OCI-LY1 (cell line): Measurements from ENCODE around the gene PTBP2.

Experiments used
- H2AFZ ChIP-seq: fragments of 200-600 bp; sonication (generic), shearing (Covaris generic); 2 replicates; pipeline ENCODE4 v1.6.0; 2014; ENCODE audit warnings: antibody characterized with exemption, mild to moderate bottlenecking, low read length
- H3F3A ChIP-seq: fragments of 200-600 bp; sonication (generic), shearing (Covaris generic); 2 replicates; pipeline ENCODE4 v1.6.0; 2014; ENCODE audit warnings: mild to moderate bottlenecking, antibody characterized with exemption, low read length, moderate library complexity; ENCODE audit not compliant: insufficient read depth
- H3K27ac ChIP-seq: fragments of 200-600 bp; sonication (generic); 2 replicates; pipeline ENCODE4 v1.5.1; 2014; ENCODE audit warnings: low read length, mixed run types, mild to moderate bottlenecking, low read depth; ENCODE audit not compliant: poor library complexity, severe bottlenecking
- H3K27me3 ChIP-seq: fragments of 200-600 bp; sonication (generic); 2 replicates; pipeline ENCODE4 v1.6.0; 2014; ENCODE audit warnings: antibody characterized with exemption, mild to moderate bottlenecking, low read length, moderate library complexity; ENCODE audit not compliant: insufficient read depth
- H3K36me3 ChIP-seq: fragments of 200-600 bp; sonication (generic); 2 replicates; pipeline ENCODE4 v1.6.1; 2014; ENCODE audit warnings: mild to moderate bottlenecking, antibody characterized with exemption, low read length, moderate library complexity, mixed read lengths; ENCODE audit not compliant: insufficient read depth
- H3K4me1 ChIP-seq: fragments of 200-600 bp; sonication (generic); 2 replicates; pipeline ENCODE4 v1.5.1; 2014; ENCODE audit warnings: mild to moderate bottlenecking, low read length, moderate library complexity; ENCODE audit not compliant: insufficient read depth, severe bottlenecking
- H3K4me2 ChIP-seq: fragments of 200-600 bp; sonication (generic), shearing (Covaris generic); 2 replicates; pipeline ENCODE4 v1.6.1; 2014; ENCODE audit warnings: low read length
- H3K4me3 ChIP-seq: fragments of 200-600 bp; sonication (generic); 2 replicates; pipeline ENCODE4 v1.5.1; 2014; ENCODE audit warnings: low read length, low read depth, mild to moderate bottlenecking, mixed read lengths; ENCODE audit not compliant: poor library complexity, severe bottlenecking
- H3K79me2 ChIP-seq: fragments of 200-600 bp; shearing (Covaris generic); 2 replicates; pipeline ENCODE4 v1.6.1; 2016; ENCODE audit warnings: mixed run types, low read length, mixed read lengths; ENCODE audit not compliant: insufficient read depth
- H3K9ac ChIP-seq: fragments of 200-600 bp; sonication (generic), shearing (Covaris generic); 2 replicates; pipeline ENCODE4 v1.6.1; 2014; ENCODE audit warnings: mild to moderate bottlenecking, low read length, mixed read lengths
- H3K9me2 ChIP-seq: fragments of 200-600 bp; sonication (generic), shearing (Covaris generic); 2 replicates; pipeline ENCODE4 v1.6.1; 2014; ENCODE audit warnings: low read depth, mild to moderate bottlenecking, low read length, mixed read lengths
- H3K9me3 ChIP-seq: fragments of 200-600 bp; shearing (Covaris generic); 2 replicates; pipeline ENCODE4 v1.6.1; 2014; ENCODE audit warnings: low read length, mixed read lengths
- H4K20me1 ChIP-seq: fragments of 200-600 bp; sonication (generic), shearing (Covaris generic); 2 replicates; pipeline ENCODE4 v1.6.0; 2016; ENCODE audit warnings: mild to moderate bottlenecking, low read length; ENCODE audit not compliant: insufficient read depth
- CTCF ChIP-seq: fragments of 200-600 bp; sonication (generic), shearing (Covaris generic); IDR thresholded peaks from 2 replicates; pipeline ENCODE4 v1.5.1; 2017; ENCODE audit warnings: mild to moderate bottlenecking, antibody characterized with exemption, low read length, moderate library complexity, mixed read lengths
- EZH2 ChIP-seq: fragments of 200-600 bp; sonication (generic), shearing (Covaris generic); IDR thresholded peaks from 2 replicates; pipeline ENCODE4 v1.8.0; 2017; ENCODE audit warnings: borderline replicate concordance, mixed run types, mild to moderate bottlenecking, antibody characterized with exemption, low read length, moderate library complexity, mixed read lengths

The PTBP2 gene

DNA sequence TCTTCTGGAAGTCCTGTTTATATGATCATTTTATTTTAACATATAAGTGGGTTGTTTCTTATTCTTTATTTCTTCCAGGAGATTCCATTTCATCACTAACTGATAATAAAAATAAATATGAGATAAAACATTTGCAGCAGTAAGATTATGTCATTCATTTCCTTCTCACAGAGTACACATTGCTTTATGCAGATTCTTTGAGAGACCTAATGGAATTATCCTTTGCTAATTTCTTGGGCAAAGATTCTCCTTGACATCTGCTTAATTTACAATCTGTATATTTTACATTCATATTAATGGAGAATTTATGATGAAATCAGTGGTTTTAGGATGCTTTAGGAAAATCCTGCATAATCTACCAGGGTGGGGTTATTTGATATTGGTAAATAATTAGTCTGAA, 60.6 kb downstream of the PTBP2 start:
- TF ChIP-seq EZH2 (no peak), CTCF (no peak)
- no peak overlapping the region for H3K27ac ChIP-seq
- no peaks in the 10 kb centered on the region for H3K9me3 ChIP-seq
- H4K20me1 ChIP-seq: no peaks in the 10 kb centered on the region
- no peak overlapping the region for H2AFZ ChIP-seq
- H3K9me2 ChIP-seq: no peaks in the 10 kb centered on the region
- no peak overlapping the region for H3K9ac ChIP-seq
- no peak overlapping the region for H3K4me3 ChIP-seq
- no peaks in the 10 kb centered on the region for H3K79me2 ChIP-seq
- no peaks in the 10 kb centered on the region for H3F3A ChIP-seq
- H3K36me3 ChIP-seq: peaks cover 87% of the 10 kb centered on the region
- H3K4me1 ChIP-seq: no peaks in the 10 kb centered on the region
- H3K4me2 ChIP-seq: no peak overlapping the region
- H3K27me3 ChIP-seq: no peaks in the 10 kb centered on the region

DNA sequence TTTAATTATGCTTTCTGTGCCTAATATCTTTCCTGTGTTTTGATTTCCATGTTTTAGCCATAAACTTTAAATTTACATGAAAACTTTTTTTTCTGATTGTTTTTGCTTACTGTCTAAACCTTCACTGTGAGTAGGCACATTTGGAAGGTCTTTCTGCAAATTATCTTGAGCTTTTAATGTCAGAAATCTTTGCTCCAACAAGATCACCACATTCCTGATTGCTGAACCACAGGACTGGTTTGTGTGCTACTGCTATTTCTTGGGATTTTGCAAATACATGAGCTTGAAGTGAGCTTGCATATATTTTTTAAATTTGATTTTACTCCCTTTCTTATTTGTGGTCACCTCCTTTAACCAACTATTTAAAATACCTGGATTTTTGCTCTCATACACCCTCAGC, 61.3 kb downstream of the PTBP2 start:
- no peak overlapping the region for H3K9ac ChIP-seq
- peaks cover 93% of the 10 kb centered on the region for H3K36me3 ChIP-seq
- H2AFZ ChIP-seq: no peak overlapping the region
- no peaks in the 10 kb centered on the region for H3K4me1 ChIP-seq
- no peaks in the 10 kb centered on the region for H4K20me1 ChIP-seq
- H3K27me3 ChIP-seq: no peaks in the 10 kb centered on the region
- TF ChIP-seq EZH2: no peak
- no peak for TF ChIP-seq CTCF
- H3K79me2 ChIP-seq: no peaks in the 10 kb centered on the region
- H3K4me2 ChIP-seq: no peak overlapping the region
- no peak overlapping the region for H3K4me3 ChIP-seq
- H3K27ac ChIP-seq: no peak overlapping the region
- H3K9me2 ChIP-seq: no peaks in the 10 kb centered on the region
- no peaks in the 10 kb centered on the region for H3K9me3 ChIP-seq
- H3F3A ChIP-seq: no peaks in the 10 kb centered on the region

DNA sequence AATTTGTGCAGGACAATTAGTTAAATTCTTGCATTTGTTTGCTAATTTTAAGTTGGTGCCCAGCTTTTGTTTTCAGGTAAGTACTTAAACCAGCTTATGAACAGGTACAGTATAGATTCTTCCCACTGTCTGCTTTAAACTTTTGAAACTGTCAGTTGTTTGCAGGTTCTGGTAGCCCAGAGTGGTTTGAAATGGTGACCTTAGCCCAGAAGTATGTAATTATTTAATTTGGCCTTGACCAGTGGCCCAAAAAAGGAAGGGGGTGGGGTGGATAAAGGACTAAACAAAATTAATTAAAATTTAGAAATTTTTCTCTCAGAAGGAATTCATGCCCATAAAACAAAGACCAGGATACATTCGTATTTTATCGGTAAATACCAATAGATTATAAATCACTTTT, 69.0 kb downstream of the PTBP2 start:
- Histone ChIP-seq H3K27me3 (no peaks in the 10 kb centered on the region), H4K20me1 (no peaks in the 10 kb centered on the region), H3K4me3 (no peak overlapping the region), H3K36me3 (peaks cover 75% of the 10 kb centered on the region), H2AFZ (no peak overlapping the region), H3K79me2 (no peaks in the 10 kb centered on the region), H3F3A (no peaks in the 10 kb centered on the region), H3K9ac (no peak overlapping the region), H3K4me1 (no peaks in the 10 kb centered on the region), H3K9me2 (no peaks in the 10 kb centered on the region), H3K4me2 (no peak overlapping the region), H3K9me3 (no peaks in the 10 kb centered on the region), H3K27ac (no peak overlapping the region)
- no peak for TF ChIP-seq EZH2
- TF ChIP-seq CTCF: no peak
